ENCODE data around the gene FAM8A1. TPM values are rescaled to one million over a fixed set of nuclear protein-coding genes. Genes with fewer than 3 reads are reported as not detected.
A peak's percentile ranks its signal among the peaks of the same experiment; 100 is the strongest.

The FAM8A1 gene
- total and polyA plus RNA-seq, 2 of the 13 experiments (the other 11 are each of a cell fraction or from before 2014, with no cell fraction given) = 30.5 to 34.3 TPM

DNA sequence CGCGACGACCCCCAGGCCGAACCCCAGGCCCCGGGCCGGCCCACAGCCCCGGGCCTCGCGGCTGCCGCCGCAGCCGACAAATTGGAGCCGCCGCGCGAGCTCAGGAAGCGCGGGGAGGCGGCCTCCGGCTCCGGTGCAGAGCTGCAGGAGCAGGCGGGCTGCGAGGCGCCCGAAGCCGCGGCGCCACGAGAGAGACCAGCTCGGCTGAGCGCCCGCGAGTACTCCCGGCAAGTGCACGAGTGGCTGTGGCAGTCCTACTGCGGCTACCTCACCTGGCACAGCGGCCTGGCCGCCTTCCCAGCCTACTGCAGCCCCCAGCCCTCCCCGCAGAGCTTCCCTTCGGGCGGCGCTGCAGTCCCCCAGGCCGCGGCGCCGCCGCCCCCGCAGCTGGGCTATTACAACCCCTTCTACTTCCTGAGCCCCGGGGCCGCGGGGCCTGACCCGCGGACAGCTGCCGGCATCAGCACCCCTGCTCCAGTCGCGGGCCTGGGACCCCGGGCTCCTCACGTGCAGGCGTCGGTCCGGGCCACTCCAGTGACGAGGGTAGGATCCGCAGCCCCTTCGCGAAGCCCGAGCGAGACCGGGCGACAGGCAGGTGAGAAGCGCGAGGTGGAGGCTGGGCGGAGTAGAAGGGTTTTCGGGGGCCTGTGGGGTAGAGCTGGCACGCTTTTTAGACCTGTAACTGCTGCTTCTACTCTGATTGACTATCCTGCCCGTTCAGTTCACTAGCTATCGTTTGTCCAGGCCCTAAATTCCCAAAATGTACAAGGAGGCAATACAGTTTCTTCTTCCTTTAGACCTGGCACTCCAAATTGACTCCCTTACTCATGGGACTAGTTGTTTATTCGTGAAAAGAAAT, 654 bp downstream of the FAM8A1 start (continued):
- peak; percentile 74; the same call in 1 of the 2 replicates for TF ChIP-seq ZFP90 (CRISPR knock-in tag; IDR thresholded peaks at IDR 0.05; ENCODE audit: borderline replicate concordance)
- TF ChIP-seq TRIM24 (CRISPR knock-in tag; IDR thresholded peaks at IDR 0.05) = no peak
- TF ChIP-seq, protein P1, sequence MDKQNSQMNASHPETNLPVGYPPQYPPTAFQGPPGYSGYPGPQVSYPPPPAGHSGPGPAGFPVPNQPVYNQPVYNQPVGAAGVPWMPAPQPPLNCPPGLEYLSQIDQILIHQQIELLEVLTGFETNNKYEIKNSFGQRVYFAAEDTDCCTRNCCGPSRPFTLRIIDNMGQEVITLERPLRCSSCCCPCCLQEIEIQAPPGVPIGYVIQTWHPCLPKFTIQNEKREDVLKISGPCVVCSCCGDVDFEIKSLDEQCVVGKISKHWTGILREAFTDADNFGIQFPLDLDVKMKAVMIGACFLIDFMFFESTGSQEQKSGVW (CRISPR knock-in tag; IDR thresholded peaks at IDR 0.05; ENCODE audit: borderline replicate concordance) = no peak
- peak; percentile 65; the same call in 1 of the 2 replicates for TF ChIP-seq MTA1 (CRISPR knock-in tag; IDR thresholded peaks at IDR 0.05; ENCODE audit: borderline replicate concordance)
- peak; percentile 26; the same call in 1 of the 2 replicates for TF ChIP-seq SNAPC2 (CRISPR knock-in tag; IDR thresholded peaks at IDR 0.05)
- TF ChIP-seq ZNF605 (CRISPR knock-in tag; IDR thresholded peaks at IDR 0.05) = peak; percentile 76; the same call in 1 of the 2 replicates
- TF ChIP-seq, protein P2, sequence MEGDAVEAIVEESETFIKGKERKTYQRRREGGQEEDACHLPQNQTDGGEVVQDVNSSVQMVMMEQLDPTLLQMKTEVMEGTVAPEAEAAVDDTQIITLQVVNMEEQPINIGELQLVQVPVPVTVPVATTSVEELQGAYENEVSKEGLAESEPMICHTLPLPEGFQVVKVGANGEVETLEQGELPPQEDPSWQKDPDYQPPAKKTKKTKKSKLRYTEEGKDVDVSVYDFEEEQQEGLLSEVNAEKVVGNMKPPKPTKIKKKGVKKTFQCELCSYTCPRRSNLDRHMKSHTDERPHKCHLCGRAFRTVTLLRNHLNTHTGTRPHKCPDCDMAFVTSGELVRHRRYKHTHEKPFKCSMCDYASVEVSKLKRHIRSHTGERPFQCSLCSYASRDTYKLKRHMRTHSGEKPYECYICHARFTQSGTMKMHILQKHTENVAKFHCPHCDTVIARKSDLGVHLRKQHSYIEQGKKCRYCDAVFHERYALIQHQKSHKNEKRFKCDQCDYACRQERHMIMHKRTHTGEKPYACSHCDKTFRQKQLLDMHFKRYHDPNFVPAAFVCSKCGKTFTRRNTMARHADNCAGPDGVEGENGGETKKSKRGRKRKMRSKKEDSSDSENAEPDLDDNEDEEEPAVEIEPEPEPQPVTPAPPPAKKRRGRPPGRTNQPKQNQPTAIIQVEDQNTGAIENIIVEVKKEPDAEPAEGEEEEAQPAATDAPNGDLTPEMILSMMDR (CRISPR knock-in tag; IDR thresholded peaks at IDR 0.05) = peak; percentile 41
- TF ChIP-seq, protein P3, sequence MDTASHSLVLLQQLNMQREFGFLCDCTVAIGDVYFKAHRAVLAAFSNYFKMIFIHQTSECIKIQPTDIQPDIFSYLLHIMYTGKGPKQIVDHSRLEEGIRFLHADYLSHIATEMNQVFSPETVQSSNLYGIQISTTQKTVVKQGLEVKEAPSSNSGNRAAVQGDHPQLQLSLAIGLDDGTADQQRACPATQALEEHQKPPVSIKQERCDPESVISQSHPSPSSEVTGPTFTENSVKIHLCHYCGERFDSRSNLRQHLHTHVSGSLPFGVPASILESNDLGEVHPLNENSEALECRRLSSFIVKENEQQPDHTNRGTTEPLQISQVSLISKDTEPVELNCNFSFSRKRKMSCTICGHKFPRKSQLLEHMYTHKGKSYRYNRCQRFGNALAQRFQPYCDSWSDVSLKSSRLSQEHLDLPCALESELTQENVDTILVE (CRISPR knock-in tag; IDR thresholded peaks at IDR 0.05) = 0 out of 2 replicates have a peak, but pooled peaks have one; percentile 35
- 0 out of 2 replicates have a peak, but pooled peaks have one; percentile 5 for TF ChIP-seq BRD4 (CRISPR knock-in tag; IDR thresholded peaks at IDR 0.05)
- TF ChIP-seq, protein P4, sequence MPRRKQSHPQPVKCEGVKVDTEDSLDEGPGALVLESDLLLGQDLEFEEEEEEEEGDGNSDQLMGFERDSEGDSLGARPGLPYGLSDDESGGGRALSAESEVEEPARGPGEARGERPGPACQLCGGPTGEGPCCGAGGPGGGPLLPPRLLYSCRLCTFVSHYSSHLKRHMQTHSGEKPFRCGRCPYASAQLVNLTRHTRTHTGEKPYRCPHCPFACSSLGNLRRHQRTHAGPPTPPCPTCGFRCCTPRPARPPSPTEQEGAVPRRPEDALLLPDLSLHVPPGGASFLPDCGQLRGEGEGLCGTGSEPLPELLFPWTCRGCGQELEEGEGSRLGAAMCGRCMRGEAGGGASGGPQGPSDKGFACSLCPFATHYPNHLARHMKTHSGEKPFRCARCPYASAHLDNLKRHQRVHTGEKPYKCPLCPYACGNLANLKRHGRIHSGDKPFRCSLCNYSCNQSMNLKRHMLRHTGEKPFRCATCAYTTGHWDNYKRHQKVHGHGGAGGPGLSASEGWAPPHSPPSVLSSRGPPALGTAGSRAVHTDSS (CRISPR knock-in tag; conservative IDR thresholded peaks at IDR 0.05) = 0 out of 2 replicates have a peak, but pooled peaks have one; percentile 57
- no peak for TF ChIP-seq ZFP82 (CRISPR knock-in tag; IDR thresholded peaks at IDR 0.05; ENCODE audit: borderline replicate concordance)
- TF ChIP-seq, protein P5, sequence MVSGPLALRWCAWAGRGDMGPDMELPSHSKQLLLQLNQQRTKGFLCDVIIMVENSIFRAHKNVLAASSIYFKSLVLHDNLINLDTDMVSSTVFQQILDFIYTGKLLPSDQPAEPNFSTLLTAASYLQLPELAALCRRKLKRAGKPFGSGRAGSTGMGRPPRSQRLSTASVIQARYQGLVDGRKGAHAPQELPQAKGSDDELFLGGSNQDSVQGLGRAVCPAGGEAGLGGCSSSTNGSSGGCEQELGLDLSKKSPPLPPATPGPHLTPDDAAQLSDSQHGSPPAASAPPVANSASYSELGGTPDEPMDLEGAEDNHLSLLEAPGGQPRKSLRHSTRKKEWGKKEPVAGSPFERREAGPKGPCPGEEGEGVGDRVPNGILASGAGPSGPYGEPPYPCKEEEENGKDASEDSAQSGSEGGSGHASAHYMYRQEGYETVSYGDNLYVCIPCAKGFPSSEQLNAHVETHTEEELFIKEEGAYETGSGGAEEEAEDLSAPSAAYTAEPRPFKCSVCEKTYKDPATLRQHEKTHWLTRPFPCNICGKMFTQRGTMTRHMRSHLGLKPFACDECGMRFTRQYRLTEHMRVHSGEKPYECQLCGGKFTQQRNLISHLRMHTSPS (CRISPR knock-in tag; IDR thresholded peaks at IDR 0.05; ENCODE audit: low read depth) = peak; percentile 11; the same call in 1 of the 2 replicates
- no peak for TF ChIP-seq HCFC1 (IDR thresholded peaks at IDR 0.05; ENCODE audit: low read depth, low read length)
- TF ChIP-seq GPN1 (CRISPR knock-in tag; IDR thresholded peaks at IDR 0.05; ENCODE audit: borderline replicate concordance) = no peak
- TF ChIP-seq NONO (IDR thresholded peaks at IDR 0.05) = no peak
- TF ChIP-seq NONO (CRISPR knock-in tag; conservative IDR thresholded peaks at IDR 0.05) = peak; percentile 80
- TF ChIP-seq HNRNPK (IDR thresholded peaks at IDR 0.05; ENCODE audit: low read depth, low read length, poor library complexity, severe bottlenecking) = peak; percentile 64
- TF ChIP-seq, protein P6, sequence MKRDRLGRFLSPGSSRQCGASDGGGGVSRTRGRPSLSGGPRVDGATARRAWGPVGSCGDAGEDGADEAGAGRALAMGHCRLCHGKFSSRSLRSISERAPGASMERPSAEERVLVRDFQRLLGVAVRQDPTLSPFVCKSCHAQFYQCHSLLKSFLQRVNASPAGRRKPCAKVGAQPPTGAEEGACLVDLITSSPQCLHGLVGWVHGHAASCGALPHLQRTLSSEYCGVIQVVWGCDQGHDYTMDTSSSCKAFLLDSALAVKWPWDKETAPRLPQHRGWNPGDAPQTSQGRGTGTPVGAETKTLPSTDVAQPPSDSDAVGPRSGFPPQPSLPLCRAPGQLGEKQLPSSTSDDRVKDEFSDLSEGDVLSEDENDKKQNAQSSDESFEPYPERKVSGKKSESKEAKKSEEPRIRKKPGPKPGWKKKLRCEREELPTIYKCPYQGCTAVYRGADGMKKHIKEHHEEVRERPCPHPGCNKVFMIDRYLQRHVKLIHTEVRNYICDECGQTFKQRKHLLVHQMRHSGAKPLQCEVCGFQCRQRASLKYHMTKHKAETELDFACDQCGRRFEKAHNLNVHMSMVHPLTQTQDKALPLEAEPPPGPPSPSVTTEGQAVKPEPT (CRISPR knock-in tag; IDR thresholded peaks at IDR 0.05; ENCODE audit: low read depth) = 0 out of 2 replicates have a peak, but pooled peaks have one; percentile 11
- 0 out of 2 replicates have a peak, but pooled peaks have one; percentile 39 for TF ChIP-seq ZBTB38 (CRISPR knock-in tag; IDR thresholded peaks at IDR 0.05)
